K562 (cell line): ENCODE results near the gene IL10RB. TPM values are rescaled to one million over a fixed set of nuclear protein-coding genes. Genes with fewer than 3 reads are reported as not detected.

Experiments
- AFF1 ChIP-seq, 2 experiments: fragments of 450-650 bp; IDR thresholded peaks; 2 replicates each; pipeline ENCODE4 v1.6.1; 2018; ENCODE audit warnings: mild to moderate bottlenecking in 2 of 2, low read depth in 1 of 2; ENCODE audit not compliant: partially characterized antibody in 2 of 2
- BHLHE40 ChIP-seq: IDR thresholded peaks from 2 replicates; pipeline ENCODE4 v1.6.1; 2011; ENCODE audit warnings: low read length, improper control_type of control experiment
- CREB3 ChIP-seq: fragments of 450-650 bp; conservative IDR thresholded peaks from 2 replicates; pipeline ENCODE4 v1.6.1; 2016; ENCODE audit warnings: missing genetic modification characterization, low read depth, mild to moderate bottlenecking, missing compliant biosample characterization, moderate library complexity
- CTCFL ChIP-seq: IDR thresholded peaks from 2 replicates; pipeline ENCODE4 v1.6.1; 2011; ENCODE audit warnings: borderline replicate concordance, low read depth, mild to moderate bottlenecking, moderate library complexity, low read length; ENCODE audit not compliant: insufficient read depth, poor library complexity, severe bottlenecking
- MBD1 ChIP-seq: fragments of 250-450 bp; sonication (Bioruptor Pico); IDR thresholded peaks from 2 replicates; pipeline ENCODE4 v1.8.0; 2022; ENCODE audit warnings: inconsistent platforms
- MEIS2 ChIP-seq: fragments of 450-650 bp; IDR thresholded peaks from 2 replicates; pipeline ENCODE4 v1.6.1; 2014; ENCODE audit warnings: mild to moderate bottlenecking; ENCODE audit not compliant: partially characterized antibody
- RFX1 ChIP-seq: fragments of 450-650 bp; IDR thresholded peaks from 2 replicates; pipeline ENCODE4 v1.6.1; 2016; ENCODE audit warnings: mild to moderate bottlenecking, moderate library complexity
- SPI1 ChIP-seq: IDR thresholded peaks from 2 replicates; pipeline ENCODE4 v1.6.1; 2011; ENCODE audit warnings: low read depth, low read length, control low read depth, borderline replicate concordance
- UBTF ChIP-seq, 2 experiments: IDR thresholded peaks; 2 replicates each; pipeline ENCODE4 v1.6.1; 2012; ENCODE audit warnings: improper control_type of control experiment in 2 of 2, low read depth in 2 of 2, low read length in 2 of 2, borderline replicate concordance in 1 of 2
- ZMIZ1 ChIP-seq, 2 experiments: fragments of 150-350 bp in 1 of 2; IDR thresholded peaks; 2 replicates each; pipeline ENCODE4 v1.6.1; 2012 to 2016; ENCODE audit warnings: low read depth in 2 of 2, low read length in 2 of 2, mild to moderate bottlenecking in 1 of 2, moderate library complexity in 1 of 2
- ZNF764 ChIP-seq: fragments of 250-450 bp; sonication (Bioruptor Pico); IDR thresholded peaks from 2 replicates; pipeline ENCODE4 v1.4.0; 2020; ENCODE audit warnings: low read depth, mild to moderate bottlenecking, moderate library complexity
- polyA plus RNA-seq, 8 experiments: library from polyadenylated mRNA; depleted of rRNA in 4 of 8; stranded (reverse) in 5 of 8; unstranded in 3 of 8; fragments of >200 nt; fragmentation: Nextera tagmentation in 2 of 8; fragmentation: Illumina TruSeq in 1 of 8; extraction: Ambion mirVana in 2 of 8; extraction: Trizol in 1 of 8; gene quantifications; 2 replicates each; pipeline versions ENCODE4 v1.2.1 to v1.2.3, GENCODE V29; 2011 to 2014; ENCODE audit warnings: inconsistent platforms in 1 of 8, missing spikeins in 1 of 8
- total RNA-seq, 7 experiments: library from RNA; depleted of rRNA in 6 of 7; stranded (reverse); fragments of >200 nt in 6 of 7; fragmentation: Illumina TruSeq in 2 of 7; extraction: Trizol in 2 of 7; gene quantifications; 2 replicates each; pipeline versions ENCODE4 v1.2.1 to v1.2.3, GENCODE V29; 2011 to 2021; ENCODE audit warnings: low replicate concordance in 1 of 7

The IL10RB gene
- total and polyA plus RNA-seq, 9 of the 15 experiments (the other 6 are each of a cell fraction or from before 2014, with no cell fraction given): 10.9 to 33.8 (median 23.0) TPM

GRCh38 chr21:33265664-33266049 is 510 bp upstream of the IL10RB start (continued):
- no peak for TF ChIP-seq ZMIZ1 (IDR thresholded peaks at IDR 0.05; ENCODE audit: low read depth in 2 of 2, low read length in 2 of 2)
- no peak for TF ChIP-seq ZNF764 (CRISPR knock-in tag)
- no peak for TF ChIP-seq MEIS2
- no peak for TF ChIP-seq CTCFL
- TF ChIP-seq CREB3 (tag): no peak
- no peak for TF ChIP-seq MBD1 (CRISPR knock-in tag)
- no peak for TF ChIP-seq RFX1
- TF ChIP-seq AFF1 (IDR thresholded peaks at IDR 0.05; ENCODE audit: low read depth in 1 of 2, partially characterized antibody in 2 of 2): no peak
- 0 out of 4 replicates have a peak, but pooled peaks of 1 of the 2 experiments have one; percentile 6 for TF ChIP-seq UBTF (IDR thresholded peaks at IDR 0.05; ENCODE audit: borderline replicate concordance in 1 of 2, low read depth in 2 of 2, low read length in 2 of 2)
- TF ChIP-seq BHLHE40: no peak
- 0 out of 2 replicates have a peak, but pooled peaks have one; percentile 19 for TF ChIP-seq SPI1
